DMS153 treated with DMSO at 0.1 percent for 48 hours (cell line): ENCODE measurements around the gene DUSP9.

Source experiments
- DNase-seq: peaks from one replicate; lab custom pipeline; 2025; ENCODE audit not compliant: unreplicated experiment; lab: John Stamatoyannopoulos, UW

Gene DUSP9

DNA sequence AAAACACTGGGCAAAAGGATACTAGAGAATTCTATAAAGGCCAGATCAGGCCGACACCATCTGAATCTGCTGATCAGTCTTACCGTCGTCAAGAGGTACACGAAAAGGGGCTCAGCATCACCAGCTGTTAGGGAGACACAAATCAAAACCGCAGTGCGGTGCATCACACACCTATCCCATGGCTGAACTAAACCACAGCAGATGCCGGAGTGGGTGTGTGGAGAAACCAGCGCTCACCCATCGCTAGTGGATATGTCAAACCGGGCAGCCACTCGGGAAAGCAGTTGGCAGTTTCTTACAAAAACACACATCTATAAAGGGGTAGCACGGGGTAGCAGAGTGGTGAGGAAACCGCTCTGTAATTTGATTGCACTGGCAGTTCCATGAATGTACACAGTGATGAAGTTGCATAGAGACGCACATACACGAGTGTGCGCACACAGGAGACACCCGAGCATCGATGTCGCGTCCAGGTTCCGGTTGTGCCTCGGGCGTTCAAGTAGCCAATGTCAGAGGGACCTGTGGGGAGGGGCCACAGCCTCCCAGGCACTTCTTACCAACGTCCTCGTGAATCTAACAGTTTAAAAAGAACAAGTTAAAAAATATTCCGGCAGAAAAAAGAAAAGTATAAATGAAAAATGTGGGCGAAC lies 24.9 kb upstream of the DUSP9 start:
- no peak for DNase-seq

DNA sequence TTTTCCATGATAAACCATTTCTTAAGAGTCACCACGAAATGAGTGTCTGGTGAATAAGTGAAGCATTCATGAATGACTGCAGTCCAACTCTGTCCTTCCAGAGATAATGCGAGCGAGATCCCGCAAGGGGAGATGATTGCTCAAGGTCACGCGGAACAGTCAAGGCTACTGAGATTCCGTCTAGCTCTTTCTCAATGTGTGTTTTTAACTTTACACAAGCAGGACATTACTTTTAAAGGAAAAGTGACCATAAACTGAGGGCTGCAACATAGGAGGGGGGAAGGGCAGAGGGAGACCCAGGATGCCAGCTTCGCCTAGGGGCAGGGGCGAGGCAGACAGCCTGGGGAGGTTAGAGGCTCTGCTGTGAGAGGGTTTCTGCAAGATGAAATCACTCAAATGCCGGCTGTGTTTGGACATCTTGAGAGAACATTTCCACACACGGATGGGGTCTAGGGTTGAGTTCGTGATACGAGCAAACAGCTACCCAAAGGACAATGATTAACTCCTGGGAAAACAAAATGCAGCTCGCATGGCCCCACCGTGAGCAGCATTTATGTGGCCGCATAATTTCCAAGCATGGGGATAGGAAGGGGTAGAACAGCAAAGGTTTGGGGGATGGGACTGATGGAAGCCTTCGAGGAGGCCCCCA lies 24.2 kb upstream of the DUSP9 start:
- no peak for DNase-seq

GRCh38 chrX:153623310-153624029 lies 23.5 kb upstream of the DUSP9 start:
- no peak for DNase-seq

- no peak for DNase-seq
Observed at GRCh38 chrX:153624196-153625091, 22.6 kb upstream of the DUSP9 start.

DNA sequence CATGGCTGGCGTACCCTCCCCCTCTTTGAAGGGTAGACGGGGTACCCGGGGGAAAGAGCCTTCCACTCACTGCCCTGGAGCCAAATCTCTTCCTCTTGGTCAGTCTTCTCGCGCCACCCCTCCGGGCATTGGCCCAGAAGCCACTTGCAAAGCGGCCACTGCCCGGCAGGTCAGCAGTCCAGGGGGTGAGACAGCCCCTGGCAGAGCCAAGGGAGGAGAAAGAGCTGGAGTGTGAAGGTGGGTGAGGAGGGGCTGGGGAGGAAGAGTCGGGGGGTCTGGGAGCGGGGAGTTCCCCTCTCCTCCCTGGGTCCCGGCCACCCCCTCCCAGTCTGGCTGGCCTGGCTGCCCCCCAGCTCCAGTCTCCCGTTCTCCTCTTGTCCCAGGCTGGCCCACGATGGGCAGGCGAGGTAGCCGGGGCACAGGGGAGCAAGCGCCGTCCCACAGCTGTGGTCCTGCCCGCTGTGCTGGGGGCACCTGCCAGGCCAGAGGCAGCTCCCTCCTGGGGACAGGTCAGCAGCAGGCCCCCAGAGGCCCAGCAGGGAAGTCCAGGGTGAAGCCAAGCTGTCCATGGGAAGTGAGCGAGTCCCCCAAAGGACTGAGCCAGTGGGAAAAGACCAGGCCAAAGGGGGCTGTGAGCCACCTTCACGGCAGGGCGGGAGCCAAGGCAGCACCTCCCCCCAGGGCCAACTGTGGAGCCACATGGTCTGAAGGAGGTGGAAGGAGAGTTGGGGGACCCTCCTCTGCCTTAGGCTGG lies 21.6 kb upstream of the DUSP9 start:
- DNase-seq, result no peak

DNA sequence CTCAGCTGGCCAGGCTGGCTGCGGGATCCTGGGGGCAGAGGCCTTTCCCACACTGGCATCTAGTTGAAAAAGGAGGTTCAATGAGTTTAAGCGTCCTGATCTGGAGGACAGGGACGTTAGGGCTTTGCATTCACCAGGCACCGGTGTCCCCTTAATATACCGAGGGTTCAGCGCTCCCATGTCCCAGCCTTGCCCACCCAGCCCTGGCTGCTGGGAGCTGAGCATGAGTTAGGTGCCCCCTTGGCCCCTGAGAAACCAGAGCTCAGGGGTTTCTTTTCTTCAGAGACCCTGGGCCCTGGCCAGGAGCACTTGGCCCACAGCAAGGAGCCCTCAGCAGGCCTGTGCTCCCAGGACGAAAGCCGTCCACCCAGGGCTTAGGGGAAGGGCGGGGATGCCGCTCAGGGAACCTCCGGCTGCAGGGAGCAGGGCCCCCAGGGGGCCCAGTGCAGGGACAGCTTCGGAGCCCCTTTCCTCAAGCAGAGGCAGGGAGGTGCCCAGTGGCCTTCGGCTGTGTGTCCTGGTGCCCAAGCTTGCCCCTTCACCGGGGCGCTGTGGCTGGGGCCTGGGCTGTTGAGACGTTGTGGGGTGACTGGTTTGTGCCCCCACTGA lies 20.9 kb upstream of the DUSP9 start:
- no peak for DNase-seq

- DNase-seq, result no peak
Observed at GRCh38 chrX:153626863-153627674, 19.9 kb upstream of the DUSP9 start.

- DNase-seq, result no peak
Observed at GRCh38 chrX:153627675-153628111, 19.3 kb upstream of the DUSP9 start.

- no peak for DNase-seq
Observed at GRCh38 chrX:153628129-153628528, 18.9 kb upstream of the DUSP9 start.

- no peak for DNase-seq
Observed at GRCh38 chrX:153628665-153629064, 18.3 kb upstream of the DUSP9 start.

DNA sequence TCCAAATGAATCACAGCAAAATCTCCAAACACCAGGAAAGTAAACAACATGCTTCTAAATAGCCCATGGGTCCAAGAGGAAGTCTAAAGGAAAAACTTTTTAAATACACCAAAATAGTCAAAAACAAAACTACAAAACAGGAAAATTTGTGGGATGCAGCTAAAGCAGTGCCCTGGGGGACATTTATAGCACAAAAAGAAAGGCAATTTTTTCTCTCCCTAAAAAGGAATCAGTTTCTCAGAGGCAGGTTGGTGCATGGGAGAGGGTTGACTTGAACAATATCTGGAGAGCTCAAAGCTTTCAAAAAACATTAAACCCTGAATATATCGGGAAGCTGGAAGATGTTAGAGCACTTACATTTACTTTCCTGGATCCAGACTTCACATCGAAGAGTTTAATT lies 15.7 kb upstream of the DUSP9 start:
- DNase-seq, result no peak

GRCh38 chrX:153631907-153632594 lies 15.0 kb upstream of the DUSP9 start:
- no peak for DNase-seq

DNA sequence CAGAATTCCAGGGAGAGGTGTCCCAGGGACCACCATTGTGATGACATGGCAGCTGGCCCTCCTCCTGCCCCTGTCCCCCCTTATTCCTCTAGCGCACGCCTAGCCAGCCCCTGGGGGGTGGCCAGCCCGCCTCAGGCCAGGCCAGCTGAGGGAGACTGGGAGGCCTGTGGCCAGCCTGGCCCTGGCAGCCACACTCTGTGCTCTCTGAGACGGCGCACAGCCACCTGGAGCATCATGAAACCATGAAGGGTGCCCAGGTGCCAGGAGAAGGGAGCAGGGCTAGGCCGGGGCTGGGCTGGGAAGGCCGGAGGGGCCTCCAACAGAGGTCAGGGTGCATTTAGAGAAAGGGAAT lies 14.4 kb upstream of the DUSP9 start:
- no peak for DNase-seq

- DNase-seq, result no peak
Observed at GRCh38 chrX:153633048-153633447, 14.0 kb upstream of the DUSP9 start.

GRCh38 chrX:153633607-153634180 lies 13.3 kb upstream of the DUSP9 start:
- no peak for DNase-seq

GRCh38 chrX:153634236-153634635 lies 12.8 kb upstream of the DUSP9 start:
- DNase-seq, result no peak

- no peak for DNase-seq
Observed at GRCh38 chrX:153634832-153635231, 12.2 kb upstream of the DUSP9 start.

- no peak for DNase-seq
Observed at GRCh38 chrX:153635388-153635787, 11.6 kb upstream of the DUSP9 start.
